Measurements from ENCODE around the gene ZNF385B. TPM values are rescaled to one million over a fixed set of nuclear protein-coding genes. Genes with fewer than 3 reads are reported as not detected.

Gene ZNF385B
- total RNA-seq, 1 experiment from 2014 or later = 0.28 TPM

DNA sequence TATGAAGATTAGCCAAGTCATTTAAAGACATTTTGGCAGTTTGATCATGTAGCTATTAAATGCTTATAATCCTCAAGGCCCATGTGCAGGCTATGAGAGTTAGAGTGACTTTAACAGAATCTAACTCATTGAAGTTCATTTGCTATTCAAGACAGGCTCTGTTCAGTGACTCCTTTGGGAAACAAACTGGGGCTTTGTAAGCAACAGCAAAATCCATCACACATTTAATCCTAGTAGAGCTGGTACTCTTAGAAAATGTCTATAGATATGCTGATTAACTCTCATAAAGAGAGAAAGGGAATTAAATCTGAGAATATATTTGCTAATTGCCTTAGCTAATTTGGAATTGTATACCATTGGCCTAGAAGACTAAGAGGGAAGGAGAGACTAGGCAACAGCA lies 414.0 kb downstream of the ZNF385B start:
- ATAC-seq = no peak
- DNase-seq (ENCODE audit: low read depth, low spot score) = no peak
- in situ Hi-C loops (cut with HindIII; ENCODE audit: low pct_unique_long_range_greater_than_20kb, low sequenced_read_pairs) (no loop called here), intact Hi-C loops (cut with micrococcal nuclease; ENCODE audit: unreplicated experiment) (no loop called here)
- H3K4me1 ChIP-seq (ENCODE audit: control insufficient read depth, insufficient read depth, low read length) = no peaks in the 10 kb centered on the region
- H3K27me3 ChIP-seq (ENCODE audit: control insufficient read depth, insufficient read depth, low read length) = no peaks in the 10 kb centered on the region
- H3K9me3 ChIP-seq (ENCODE audit: control insufficient read depth, insufficient read depth, low read depth, low read length) = no peaks in the 10 kb centered on the region
- H3K27ac ChIP-seq (ENCODE audit: low read length) = no peak overlapping the region
- BruUV-seq (replicated peaks) = no TSS peak
- ChIA-PET CTCF (no interaction called here), POLR2A (no interaction called here)
- TF ChIP-seq TCF7L2 (IDR thresholded peaks at IDR 0.05; ENCODE audit: low read depth, low read length) (no peak), POLR2AphosphoS5 (IDR thresholded peaks at IDR 0.05; ENCODE audit: low read depth, low read length) (no peak)
- no peaks in the 10 kb centered on the region for H3K36me3 ChIP-seq (ENCODE audit: control insufficient read depth, insufficient read depth, low read length)
- no peak overlapping the region for H3K4me3 ChIP-seq (ENCODE audit: low read depth in 2 of 2, low read length in 2 of 2)

DNA sequence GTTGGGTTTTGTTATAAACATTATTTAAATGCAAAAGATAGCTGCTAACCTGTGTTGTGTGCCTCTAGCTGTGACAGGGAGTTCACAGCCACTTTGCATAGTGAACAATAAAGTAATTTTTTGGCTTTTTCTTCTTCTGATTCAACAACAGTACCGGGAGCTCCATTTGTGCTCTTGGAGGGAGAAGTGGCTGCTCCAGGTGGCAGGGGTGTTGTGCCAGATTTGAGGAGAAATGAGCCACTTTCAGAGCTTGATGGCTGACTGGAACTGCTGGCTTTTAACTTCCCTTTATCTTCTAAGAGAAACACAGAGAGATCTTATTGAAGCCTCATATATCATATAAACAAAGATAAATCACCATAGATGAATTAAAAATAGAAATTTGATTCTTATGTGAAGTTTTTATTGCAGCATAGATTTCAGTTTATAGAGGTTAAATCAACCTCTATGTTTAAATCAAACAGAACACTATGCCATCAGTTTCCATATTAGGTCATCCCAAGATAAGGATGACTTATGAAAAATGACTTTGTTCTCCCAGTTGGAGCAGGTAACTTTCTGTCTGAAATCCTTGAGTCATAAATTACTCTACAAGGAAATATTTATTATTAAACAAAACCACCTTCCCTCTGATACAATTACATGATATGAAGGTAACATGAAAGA lies 414.8 kb downstream of the ZNF385B start:
- CTCF ChIA-PET = no interaction called here
- Histone ChIP-seq H3K9me3 (ENCODE audit: control insufficient read depth, insufficient read depth, low read depth, low read length) (no peaks in the 10 kb centered on the region), H3K4me1 (ENCODE audit: control insufficient read depth, insufficient read depth, low read length) (no peaks in the 10 kb centered on the region), H3K36me3 (ENCODE audit: control insufficient read depth, insufficient read depth, low read length) (no peaks in the 10 kb centered on the region), H3K27ac (ENCODE audit: low read length) (no peak overlapping the region), H3K27me3 (ENCODE audit: control insufficient read depth, insufficient read depth, low read length) (no peaks in the 10 kb centered on the region), H3K4me3 (ENCODE audit: low read depth in 2 of 2, low read length in 2 of 2) (no peak overlapping the region)
- DNase-seq (ENCODE audit: low read depth, low spot score) = no peak
- ATAC-seq = no peak
- BruUV-seq (replicated peaks) = no TSS peak
- POLR2A ChIA-PET = no interaction called here
- in situ Hi-C loops (cut with HindIII; ENCODE audit: low pct_unique_long_range_greater_than_20kb, low sequenced_read_pairs) = no loop called here
- no peak for TF ChIP-seq TCF7L2 (IDR thresholded peaks at IDR 0.05; ENCODE audit: low read depth, low read length)
- intact Hi-C loops (cut with micrococcal nuclease; ENCODE audit: unreplicated experiment) = no loop called here

DNA sequence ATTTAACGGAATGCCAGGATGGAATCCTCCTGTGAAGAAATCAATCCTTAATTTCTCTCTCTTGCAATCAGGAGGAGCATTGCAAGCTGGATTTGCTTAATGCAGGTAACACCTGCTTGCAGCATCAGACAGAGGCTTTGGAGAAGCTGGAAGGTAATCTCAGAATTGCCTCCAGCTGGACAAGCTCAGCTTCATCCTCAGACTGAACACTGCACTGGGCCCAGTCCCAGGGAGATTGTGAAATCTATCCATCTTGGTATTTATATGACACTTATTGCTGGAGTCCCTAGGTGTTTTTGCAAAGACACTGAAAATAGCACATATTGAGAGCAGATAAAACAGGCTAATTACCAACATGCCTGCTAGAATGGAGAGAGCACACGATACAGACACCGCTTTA lies 417.4 kb downstream of the ZNF385B start:
- in situ Hi-C loops (cut with HindIII; ENCODE audit: low pct_unique_long_range_greater_than_20kb, low sequenced_read_pairs) = no loop called here
- Histone ChIP-seq H3K36me3 (ENCODE audit: control insufficient read depth, insufficient read depth, low read length) (no peaks in the 10 kb centered on the region), H3K4me3 (ENCODE audit: low read depth in 2 of 2, low read length in 2 of 2) (no peak overlapping the region), H3K4me1 (ENCODE audit: control insufficient read depth, insufficient read depth, low read length) (no peaks in the 10 kb centered on the region), H3K9me3 (ENCODE audit: control insufficient read depth, insufficient read depth, low read depth, low read length) (no peaks in the 10 kb centered on the region), H3K27ac (ENCODE audit: low read length) (no peak overlapping the region), H3K27me3 (ENCODE audit: control insufficient read depth, insufficient read depth, low read length) (no peaks in the 10 kb centered on the region; the same call in 1 of the 2 replicates)
- POLR2A ChIA-PET = interaction anchor here (0.6 kb wide), 1 partner anchor 237 kb away, joined by 12 read pairs; no protein-coding TSS in a partner anchor
- DNase-seq (ENCODE audit: low read depth, low spot score) = no peak
- BruUV-seq (replicated peaks) = no TSS peak
- CTCF ChIA-PET = no interaction called here
- intact Hi-C loops (cut with micrococcal nuclease; ENCODE audit: unreplicated experiment) = no loop called here
- no peak for TF ChIP-seq SIN3A (IDR thresholded peaks at IDR 0.05; ENCODE audit: borderline replicate concordance, insufficient read depth, low read depth, low read length)
- no peak for TF ChIP-seq POLR2AphosphoS5 (IDR thresholded peaks at IDR 0.05; ENCODE audit: low read depth, low read length)
- TF ChIP-seq, protein P1, sequence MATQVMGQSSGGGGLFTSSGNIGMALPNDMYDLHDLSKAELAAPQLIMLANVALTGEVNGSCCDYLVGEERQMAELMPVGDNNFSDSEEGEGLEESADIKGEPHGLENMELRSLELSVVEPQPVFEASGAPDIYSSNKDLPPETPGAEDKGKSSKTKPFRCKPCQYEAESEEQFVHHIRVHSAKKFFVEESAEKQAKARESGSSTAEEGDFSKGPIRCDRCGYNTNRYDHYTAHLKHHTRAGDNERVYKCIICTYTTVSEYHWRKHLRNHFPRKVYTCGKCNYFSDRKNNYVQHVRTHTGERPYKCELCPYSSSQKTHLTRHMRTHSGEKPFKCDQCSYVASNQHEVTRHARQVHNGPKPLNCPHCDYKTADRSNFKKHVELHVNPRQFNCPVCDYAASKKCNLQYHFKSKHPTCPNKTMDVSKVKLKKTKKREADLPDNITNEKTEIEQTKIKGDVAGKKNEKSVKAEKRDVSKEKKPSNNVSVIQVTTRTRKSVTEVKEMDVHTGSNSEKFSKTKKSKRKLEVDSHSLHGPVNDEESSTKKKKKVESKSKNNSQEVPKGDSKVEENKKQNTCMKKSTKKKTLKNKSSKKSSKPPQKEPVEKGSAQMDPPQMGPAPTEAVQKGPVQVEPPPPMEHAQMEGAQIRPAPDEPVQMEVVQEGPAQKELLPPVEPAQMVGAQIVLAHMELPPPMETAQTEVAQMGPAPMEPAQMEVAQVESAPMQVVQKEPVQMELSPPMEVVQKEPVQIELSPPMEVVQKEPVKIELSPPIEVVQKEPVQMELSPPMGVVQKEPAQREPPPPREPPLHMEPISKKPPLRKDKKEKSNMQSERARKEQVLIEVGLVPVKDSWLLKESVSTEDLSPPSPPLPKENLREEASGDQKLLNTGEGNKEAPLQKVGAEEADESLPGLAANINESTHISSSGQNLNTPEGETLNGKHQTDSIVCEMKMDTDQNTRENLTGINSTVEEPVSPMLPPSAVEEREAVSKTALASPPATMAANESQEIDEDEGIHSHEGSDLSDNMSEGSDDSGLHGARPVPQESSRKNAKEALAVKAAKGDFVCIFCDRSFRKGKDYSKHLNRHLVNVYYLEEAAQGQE (IDR thresholded peaks at IDR 0.05; ENCODE audit: insufficient read depth in 1 of 2, low read depth in 2 of 2, low read length in 1 of 2) = no peak
- TF ChIP-seq, protein P2, sequence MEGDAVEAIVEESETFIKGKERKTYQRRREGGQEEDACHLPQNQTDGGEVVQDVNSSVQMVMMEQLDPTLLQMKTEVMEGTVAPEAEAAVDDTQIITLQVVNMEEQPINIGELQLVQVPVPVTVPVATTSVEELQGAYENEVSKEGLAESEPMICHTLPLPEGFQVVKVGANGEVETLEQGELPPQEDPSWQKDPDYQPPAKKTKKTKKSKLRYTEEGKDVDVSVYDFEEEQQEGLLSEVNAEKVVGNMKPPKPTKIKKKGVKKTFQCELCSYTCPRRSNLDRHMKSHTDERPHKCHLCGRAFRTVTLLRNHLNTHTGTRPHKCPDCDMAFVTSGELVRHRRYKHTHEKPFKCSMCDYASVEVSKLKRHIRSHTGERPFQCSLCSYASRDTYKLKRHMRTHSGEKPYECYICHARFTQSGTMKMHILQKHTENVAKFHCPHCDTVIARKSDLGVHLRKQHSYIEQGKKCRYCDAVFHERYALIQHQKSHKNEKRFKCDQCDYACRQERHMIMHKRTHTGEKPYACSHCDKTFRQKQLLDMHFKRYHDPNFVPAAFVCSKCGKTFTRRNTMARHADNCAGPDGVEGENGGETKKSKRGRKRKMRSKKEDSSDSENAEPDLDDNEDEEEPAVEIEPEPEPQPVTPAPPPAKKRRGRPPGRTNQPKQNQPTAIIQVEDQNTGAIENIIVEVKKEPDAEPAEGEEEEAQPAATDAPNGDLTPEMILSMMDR (IDR thresholded peaks at IDR 0.05) = no peak
- TF ChIP-seq TCF7L2 (IDR thresholded peaks at IDR 0.05; ENCODE audit: low read depth, low read length) = no peak
- no peak for ATAC-seq

Data from Panc1 (cell line).